GM21737 (cell line): ENCODE measurements around the gene LAYN.

Experiments used
- ATAC-seq: cut with Tn5 transposase; IDR thresholded peaks from one replicate; pipeline ENCODE4 v1.9.1; 2021; ENCODE audit warnings: mild to moderate bottlenecking, moderate library complexity; ENCODE audit not compliant: unreplicated experiment

Gene LAYN

GRCh38 chr11:111561306-111561705 is 20.8 kb downstream of the LAYN start:
- no peak for ATAC-seq

DNA sequence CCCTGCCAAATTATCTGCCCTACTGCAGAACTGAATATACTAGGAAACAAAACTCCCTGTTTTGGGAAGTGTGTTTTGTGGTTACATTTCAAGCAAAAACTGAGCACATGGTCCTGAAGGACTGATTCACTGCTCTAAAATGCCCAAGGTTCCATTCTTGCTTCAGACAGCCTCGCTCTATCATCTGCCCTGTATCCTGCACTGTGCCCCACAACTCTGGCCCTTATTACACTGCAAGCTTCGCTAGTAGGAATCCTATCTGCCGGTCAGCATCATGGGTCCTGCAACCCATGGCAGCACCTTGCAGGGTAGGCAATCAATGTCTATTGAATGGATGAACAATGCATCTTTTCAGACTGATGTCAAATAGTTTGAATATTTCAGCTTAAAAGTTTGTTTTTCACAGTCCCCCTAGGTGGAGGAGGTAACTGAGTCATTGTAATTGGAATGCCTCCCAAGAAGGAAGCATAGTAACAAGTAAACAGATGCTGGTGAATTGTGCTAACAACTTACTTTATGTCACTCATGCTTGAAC is 21.3 kb downstream of the LAYN start:
- ATAC-seq: no peak

- ATAC-seq: no peak
These were observed 22.3 kb downstream of the LAYN start for GRCh38 chr11:111562692-111563389.

- no peak for ATAC-seq
These were observed 24.7 kb downstream of the LAYN start for GRCh38 chr11:111565114-111565720.

- no peak for ATAC-seq
These were observed 25.8 kb downstream of the LAYN start for GRCh38 chr11:111566324-111566723.

GRCh38 chr11:111569476-111569875 is 29.0 kb downstream of the LAYN start:
- ATAC-seq: no peak

DNA sequence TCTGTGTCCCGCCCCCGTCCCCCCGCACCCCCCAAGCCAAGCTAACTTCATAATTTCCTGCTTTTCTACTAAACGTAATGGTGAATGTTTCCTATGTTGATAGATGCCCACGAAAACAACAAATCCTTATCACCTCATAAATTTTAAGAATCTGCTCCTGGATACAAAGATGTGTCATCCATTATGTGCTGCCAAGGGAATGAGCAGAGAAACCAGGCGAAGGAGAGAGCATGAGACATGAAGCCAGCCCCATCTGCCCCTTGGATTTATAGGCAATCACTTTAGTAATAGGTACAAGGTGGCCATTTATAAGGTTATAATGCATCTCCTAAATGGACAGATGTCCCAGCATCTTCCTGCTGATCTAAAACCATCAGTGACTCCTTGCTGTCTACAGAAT is 30.3 kb downstream of the LAYN start:
- ATAC-seq: no peak

DNA sequence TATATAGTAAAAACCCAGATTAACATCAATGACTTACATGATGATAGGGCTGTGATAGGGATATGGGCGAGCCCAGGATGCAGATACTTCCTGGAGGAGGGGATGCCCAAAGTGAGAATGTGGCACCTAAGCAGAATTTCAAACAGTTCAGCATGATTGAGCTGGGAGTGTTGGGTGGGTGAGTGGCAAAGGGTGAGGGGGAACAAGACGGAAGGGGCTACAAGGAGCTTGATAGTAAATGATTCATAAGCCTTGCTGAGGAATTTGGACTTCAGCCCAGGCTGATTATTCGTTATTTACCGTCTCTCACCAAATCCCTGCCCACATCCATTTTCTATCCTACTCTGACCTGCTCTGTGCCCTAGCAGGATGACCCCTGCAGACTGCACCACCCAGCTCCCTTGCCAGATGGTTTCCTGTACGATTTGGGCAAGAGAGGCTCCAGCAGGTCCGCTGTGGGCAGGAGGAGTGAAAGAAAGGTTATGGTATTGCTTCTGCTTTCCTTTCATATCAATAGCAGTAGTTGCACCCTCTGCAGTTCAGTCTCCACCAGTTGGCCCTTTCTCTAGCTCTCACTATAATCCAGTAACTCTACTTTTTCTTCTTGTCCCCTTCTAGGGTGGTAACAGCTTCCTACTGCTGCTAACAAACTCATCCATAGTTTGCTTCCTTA is 31.4 kb downstream of the LAYN start:
- ATAC-seq: no peak

- ATAC-seq: no peak
These were observed 32.1 kb downstream of the LAYN start for GRCh38 chr11:111572581-111572980.

- ATAC-seq: no peak
These were observed 33.3 kb downstream of the LAYN start for GRCh38 chr11:111573821-111574249.

GRCh38 chr11:111574373-111575225 is 34.1 kb downstream of the LAYN start:
- no peak for ATAC-seq

- no peak for ATAC-seq
These were observed 35.2 kb downstream of the LAYN start for GRCh38 chr11:111575740-111576139.

DNA sequence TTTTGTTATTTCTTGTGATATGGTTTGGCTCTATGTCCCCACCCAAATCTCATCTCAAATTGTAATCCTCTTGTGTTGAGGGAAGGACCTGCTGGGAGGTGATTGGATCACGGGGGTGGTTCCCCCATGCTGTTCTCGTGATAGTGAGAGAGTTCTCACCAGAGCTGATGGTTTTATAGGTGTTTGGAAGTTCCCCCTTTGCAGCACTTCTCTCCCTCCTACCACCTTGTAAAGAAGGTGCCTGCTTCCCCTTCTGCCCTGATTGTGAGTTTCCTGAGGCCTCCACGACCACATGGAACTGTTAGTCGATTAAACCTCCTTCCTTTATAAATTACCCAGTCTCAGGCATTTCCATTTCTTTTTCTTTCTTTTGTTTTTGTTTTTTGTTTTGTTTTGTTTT is 37.3 kb downstream of the LAYN start:
- ATAC-seq: no peak

DNA sequence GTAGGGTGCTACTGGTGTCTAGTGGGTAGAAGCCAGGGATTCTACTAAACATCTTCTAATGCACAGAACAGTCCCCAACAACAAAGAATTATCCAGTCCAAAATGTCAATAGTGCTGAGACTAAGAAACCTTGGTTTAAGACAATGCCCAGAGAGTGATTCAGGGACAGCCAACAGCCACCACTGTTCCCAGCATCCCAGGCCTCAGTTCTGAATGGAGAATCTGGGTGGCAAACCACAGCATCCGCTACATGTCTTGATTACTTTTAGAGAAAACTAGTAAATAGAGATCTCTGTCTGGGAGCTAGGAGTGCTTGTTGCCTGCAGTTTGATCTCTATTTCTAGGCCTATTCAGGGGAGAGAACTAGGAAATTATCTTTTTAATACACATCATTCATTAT is 40.8 kb downstream of the LAYN start:
- ATAC-seq: no peak

DNA sequence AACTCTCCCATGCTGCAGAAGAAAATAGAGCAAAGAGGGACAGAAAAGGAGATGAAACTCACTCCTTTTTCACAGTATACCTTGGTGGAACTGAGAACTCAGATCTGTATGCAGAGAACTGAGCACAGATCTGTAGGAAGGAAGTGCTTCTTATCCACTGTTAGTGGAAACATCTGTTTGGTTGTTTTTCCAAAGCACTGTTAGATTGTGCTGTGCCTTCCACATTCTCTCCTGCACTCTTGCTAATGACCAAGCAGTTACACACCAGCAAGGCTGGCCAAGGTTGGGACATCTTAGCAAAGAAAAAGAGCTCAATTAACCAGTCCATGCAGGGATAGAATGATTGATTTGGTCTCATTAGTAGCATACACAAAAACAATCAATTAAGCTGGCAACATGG is 41.6 kb downstream of the LAYN start:
- ATAC-seq: no peak

- ATAC-seq: no peak
These were observed 42.4 kb downstream of the LAYN start for GRCh38 chr11:111582881-111583280.

GRCh38 chr11:111585371-111585770 is 44.9 kb downstream of the LAYN start:
- no peak for ATAC-seq

GRCh38 chr11:111586388-111586831 is 45.9 kb downstream of the LAYN start:
- no peak for ATAC-seq

DNA sequence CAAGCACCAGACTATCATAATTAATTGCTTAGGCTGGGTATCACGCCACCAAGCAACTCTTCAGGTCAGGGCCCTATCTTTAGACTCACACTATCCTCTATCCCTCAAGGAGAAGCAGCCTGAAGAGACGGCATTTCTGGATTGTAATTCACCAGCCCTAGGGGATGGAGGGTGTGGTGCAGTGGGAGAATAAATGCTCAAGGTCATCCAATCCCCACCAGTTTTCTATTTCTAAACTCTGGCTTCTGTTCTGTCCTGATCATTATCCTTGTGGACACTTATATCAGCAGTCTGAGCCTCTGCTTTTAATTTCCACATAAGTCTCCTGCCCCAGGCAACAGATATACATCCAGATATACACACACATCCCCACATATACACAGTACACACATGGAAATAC is 48.6 kb downstream of the LAYN start:
- ATAC-seq: no peak

- no peak for ATAC-seq
These were observed 49.5 kb downstream of the LAYN start for GRCh38 chr11:111589886-111590499.
